Neutrophil (primary cell): ENCODE results near the gene EGFLAM.

Source experiments
- H3K27ac ChIP-seq: fragments of 200-600 bp; sonication (generic); 2 replicates; pipeline ENCODE4 v1.5.1; 2016; ENCODE audit warnings: mild to moderate bottlenecking, moderate library complexity
- H3K27me3 ChIP-seq: fragments of 200-600 bp; sonication (generic); 2 replicates; pipeline ENCODE4 v1.6.0; 2016; ENCODE audit warnings: mild to moderate bottlenecking
- H3K36me3 ChIP-seq: fragments of 200-600 bp; sonication (generic); 2 replicates; pipeline ENCODE4 v1.5.1; 2017
- H3K4me1 ChIP-seq, 2 experiments: fragments of 200-600 bp in 1 of 2; sonication (generic) in 1 of 2; 1 replicate in 1 of 2; 2 replicates in 1 of 2; pipeline versions ENCODE4 v1.5.1 to v1.6.1; 2013 to 2016; ENCODE audit warnings: low read depth in 1 of 2, low read length in 1 of 2, mild to moderate bottlenecking in 1 of 2, moderate library complexity in 1 of 2; ENCODE audit not compliant: control insufficient read depth in 1 of 2, insufficient read depth in 1 of 2
- H3K4me3 ChIP-seq, 2 experiments: fragments of 200-600 bp in 1 of 2; sonication (generic) in 1 of 2; 1 replicate in 1 of 2; 2 replicates in 1 of 2; pipeline ENCODE4 v1.5.1; 2013 to 2016; ENCODE audit warnings: low read depth in 1 of 2, low read length in 1 of 2, mild to moderate bottlenecking in 1 of 2, moderate library complexity in 1 of 2
- H3K9me3 ChIP-seq: fragments of 200-600 bp; sonication (generic); 2 replicates; pipeline ENCODE4 v1.5.1; 2016
- TF ChIP-seq, protein P1 (sequence below): fragments of 200-600 bp; sonication (generic); IDR thresholded peaks from 2 replicates; pipeline ENCODE4 v1.5.1; 2016; ENCODE audit warnings: antibody characterized with exemption

Gene EGFLAM

DNA sequence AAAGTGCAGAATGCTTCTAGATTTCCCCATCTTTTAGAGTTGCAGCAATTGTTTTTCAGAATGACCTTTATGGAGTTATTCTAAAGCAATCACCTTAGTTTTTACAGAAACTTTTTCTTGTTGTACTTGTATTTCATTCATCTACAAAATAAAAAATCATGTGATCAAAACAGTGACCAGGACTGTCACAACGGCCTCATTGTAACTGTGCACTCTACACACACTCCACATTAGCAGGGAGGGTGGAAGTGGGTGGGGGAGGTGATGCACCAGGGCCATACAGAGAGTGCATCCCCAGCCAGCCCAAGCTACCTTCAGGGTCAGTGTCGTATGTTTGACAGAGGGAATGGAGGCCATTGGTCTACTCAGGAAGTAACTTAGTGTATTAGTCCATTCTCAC is 26.9 kb downstream of the EGFLAM start:
- H3K4me3 ChIP-seq = no peak overlapping the region
- no peaks in the 10 kb centered on the region for H3K36me3 ChIP-seq
- no peak overlapping the region for H3K27ac ChIP-seq
- TF ChIP-seq, protein P1, sequence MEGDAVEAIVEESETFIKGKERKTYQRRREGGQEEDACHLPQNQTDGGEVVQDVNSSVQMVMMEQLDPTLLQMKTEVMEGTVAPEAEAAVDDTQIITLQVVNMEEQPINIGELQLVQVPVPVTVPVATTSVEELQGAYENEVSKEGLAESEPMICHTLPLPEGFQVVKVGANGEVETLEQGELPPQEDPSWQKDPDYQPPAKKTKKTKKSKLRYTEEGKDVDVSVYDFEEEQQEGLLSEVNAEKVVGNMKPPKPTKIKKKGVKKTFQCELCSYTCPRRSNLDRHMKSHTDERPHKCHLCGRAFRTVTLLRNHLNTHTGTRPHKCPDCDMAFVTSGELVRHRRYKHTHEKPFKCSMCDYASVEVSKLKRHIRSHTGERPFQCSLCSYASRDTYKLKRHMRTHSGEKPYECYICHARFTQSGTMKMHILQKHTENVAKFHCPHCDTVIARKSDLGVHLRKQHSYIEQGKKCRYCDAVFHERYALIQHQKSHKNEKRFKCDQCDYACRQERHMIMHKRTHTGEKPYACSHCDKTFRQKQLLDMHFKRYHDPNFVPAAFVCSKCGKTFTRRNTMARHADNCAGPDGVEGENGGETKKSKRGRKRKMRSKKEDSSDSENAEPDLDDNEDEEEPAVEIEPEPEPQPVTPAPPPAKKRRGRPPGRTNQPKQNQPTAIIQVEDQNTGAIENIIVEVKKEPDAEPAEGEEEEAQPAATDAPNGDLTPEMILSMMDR = no peak
- H3K27me3 ChIP-seq = no peaks in the 10 kb centered on the region
- H3K4me1 ChIP-seq = no peaks in the 10 kb centered on the region
- no peaks in the 10 kb centered on the region for H3K9me3 ChIP-seq

DNA sequence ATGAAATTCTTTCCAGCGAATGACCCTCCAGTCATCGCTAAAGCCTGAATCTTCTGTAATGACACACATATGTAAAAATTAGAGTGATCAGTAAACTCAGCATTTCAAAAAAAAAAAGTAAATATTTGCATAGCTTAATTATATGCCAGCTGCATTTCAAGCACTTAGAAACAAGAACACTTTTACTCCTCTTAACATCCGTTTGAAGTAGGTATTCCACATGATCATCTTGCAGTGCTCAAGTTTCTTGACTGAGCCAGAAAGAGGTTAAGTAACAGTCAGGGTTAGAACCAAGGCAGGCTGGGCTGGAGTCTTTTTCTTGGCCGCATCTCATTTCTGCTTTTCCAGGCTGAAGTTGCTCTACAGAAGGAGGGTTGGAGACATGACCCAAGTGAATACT is 27.6 kb downstream of the EGFLAM start:
- Histone ChIP-seq H3K4me3 (no peak overlapping the region), H3K36me3 (no peaks in the 10 kb centered on the region), H3K4me1 (no peaks in the 10 kb centered on the region), H3K9me3 (no peaks in the 10 kb centered on the region), H3K27me3 (no peaks in the 10 kb centered on the region), H3K27ac (no peak overlapping the region)
- TF ChIP-seq, protein P1 = no peak

DNA sequence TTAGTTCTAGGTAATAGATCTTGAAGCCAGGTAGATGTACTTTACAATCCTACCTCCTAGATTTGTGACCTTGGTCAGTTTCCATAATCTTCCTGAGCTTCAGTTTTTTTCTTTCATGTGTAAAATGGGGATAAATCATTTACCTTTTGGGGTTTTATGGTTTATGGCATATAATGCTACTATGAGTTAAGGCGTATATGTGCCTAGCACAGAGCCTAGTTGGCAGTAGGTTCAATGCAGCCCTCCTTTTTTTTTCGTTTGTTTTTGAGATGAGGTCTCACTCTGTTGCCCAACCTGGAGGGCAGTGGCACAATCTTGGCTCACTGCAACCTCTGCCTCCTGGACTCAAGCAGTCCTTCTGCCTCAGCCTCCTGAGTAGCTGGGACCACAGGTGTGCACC is 28.8 kb downstream of the EGFLAM start:
- Histone ChIP-seq H3K36me3 (no peaks in the 10 kb centered on the region), H3K4me3 (no peak overlapping the region), H3K27ac (no peak overlapping the region), H3K27me3 (no peaks in the 10 kb centered on the region), H3K9me3 (no peaks in the 10 kb centered on the region), H3K4me1 (no peaks in the 10 kb centered on the region)
- TF ChIP-seq, protein P1 = no peak

DNA sequence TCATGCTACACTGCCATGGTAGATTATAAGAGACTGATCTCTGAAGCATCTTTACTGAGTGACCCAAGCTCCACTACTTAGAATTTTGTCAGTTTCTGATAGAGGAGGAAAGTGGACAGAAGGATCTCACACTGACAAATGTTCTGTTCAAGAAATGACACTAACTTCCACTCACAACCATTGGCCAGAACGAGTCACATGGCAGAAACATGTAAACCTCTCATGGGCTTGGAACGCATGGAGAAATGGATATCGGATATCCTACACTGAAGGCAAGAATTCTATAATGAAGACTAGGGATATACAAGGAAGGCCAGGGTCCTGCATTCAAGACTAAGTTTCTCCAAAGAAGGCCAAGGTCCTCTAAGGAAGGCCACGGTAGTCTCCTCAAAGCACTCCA is 31.1 kb downstream of the EGFLAM start:
- no peak overlapping the region for H3K27ac ChIP-seq
- no peaks in the 10 kb centered on the region for H3K4me1 ChIP-seq
- no peaks in the 10 kb centered on the region for H3K36me3 ChIP-seq
- TF ChIP-seq, protein P1 = no peak
- no peaks in the 10 kb centered on the region for H3K9me3 ChIP-seq
- no peak overlapping the region for H3K4me3 ChIP-seq
- H3K27me3 ChIP-seq = no peaks in the 10 kb centered on the region

DNA sequence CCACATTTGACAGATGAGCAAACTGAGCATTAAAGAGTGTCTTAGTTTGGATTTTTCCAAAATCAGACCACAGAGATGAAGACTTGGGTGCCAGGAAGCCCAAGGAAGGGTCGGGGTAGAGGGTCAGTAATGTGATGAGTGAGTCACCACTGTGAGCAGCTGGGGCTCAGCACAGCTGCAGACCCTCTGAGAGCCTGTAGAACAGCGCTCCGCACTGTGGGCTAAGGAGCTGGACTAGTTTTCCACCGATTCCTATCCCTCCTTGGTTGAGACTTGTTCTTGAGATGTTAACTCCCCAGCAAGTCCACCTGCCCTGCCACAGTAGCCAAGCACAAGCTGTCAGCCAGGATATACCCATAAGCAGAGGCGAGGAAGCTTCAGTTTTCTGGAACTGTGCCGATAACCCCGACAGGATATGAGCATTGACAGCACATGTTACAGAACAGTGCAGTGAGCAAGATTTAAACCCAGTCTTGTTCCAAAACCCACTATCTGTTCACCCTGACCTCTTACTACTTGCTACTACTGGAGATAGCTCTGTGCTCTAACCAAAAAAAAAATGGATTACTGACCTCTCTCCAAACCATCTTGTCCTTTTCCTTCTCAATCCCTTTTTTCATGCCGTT is 31.8 kb downstream of the EGFLAM start:
- no peaks in the 10 kb centered on the region for H3K27me3 ChIP-seq
- H3K27ac ChIP-seq = no peak overlapping the region
- no peaks in the 10 kb centered on the region for H3K4me1 ChIP-seq
- no peaks in the 10 kb centered on the region for H3K36me3 ChIP-seq
- TF ChIP-seq, protein P1 = no peak
- no peaks in the 10 kb centered on the region for H3K9me3 ChIP-seq
- H3K4me3 ChIP-seq = no peak overlapping the region

DNA sequence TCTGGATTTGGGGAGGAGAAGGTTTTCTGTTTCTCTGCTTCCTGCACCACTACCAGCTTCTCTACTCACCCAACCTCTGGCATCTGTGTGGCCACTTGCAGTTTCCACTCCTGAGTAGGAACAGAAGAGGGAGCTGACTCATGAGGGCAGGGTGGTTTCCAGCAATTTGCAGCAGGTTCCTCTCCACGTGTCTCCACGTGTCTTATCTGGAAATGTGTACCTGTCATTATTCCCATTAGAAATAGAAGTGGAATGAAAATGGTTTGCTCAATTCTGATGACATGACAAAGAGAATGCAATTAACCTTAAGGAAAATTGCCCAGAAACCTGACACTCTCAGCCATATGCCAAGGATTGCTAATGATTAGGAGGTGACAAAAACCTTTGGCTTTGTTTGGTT is 33.0 kb downstream of the EGFLAM start:
- TF ChIP-seq, protein P1 = no peak
- no peaks in the 10 kb centered on the region for H3K4me1 ChIP-seq

More for the DNA sequence above, 33.0 kb downstream of the EGFLAM start:
- no peak overlapping the region for H3K4me3 ChIP-seq
- H3K27me3 ChIP-seq = no peaks in the 10 kb centered on the region
- H3K36me3 ChIP-seq = no peaks in the 10 kb centered on the region
- H3K9me3 ChIP-seq = no peaks in the 10 kb centered on the region
- H3K27ac ChIP-seq = no peak overlapping the region
